Muscle layer of colon (tissue), 2 donors: Measurements from ENCODE around the gene USP32.
"Not testable (repeated sequence)": the region's sequence is repeated elsewhere in the genome, so short reads cannot be mapped to it uniquely, and the experiment has no call there.

ENCODE experiments used
- H3K27ac ChIP-seq: one replicate; pipeline ENCODE4 v1.7.0; 2013; ENCODE audit warnings: low read depth, mild to moderate bottlenecking, low read length, moderate library complexity
- H3K27me3 ChIP-seq, 2 donors: one replicate each; pipeline ENCODE4 v1.7.0; 2013; ENCODE audit warnings: low read length in 2 of 2, mild to moderate bottlenecking in 2 of 2; ENCODE audit not compliant: insufficient read depth in 2 of 2, control insufficient read depth in 1 of 2
- H3K36me3 ChIP-seq: one replicate; pipeline ENCODE4 v1.7.0; 2013; ENCODE audit warnings: mild to moderate bottlenecking, low read length; ENCODE audit not compliant: insufficient read depth
- H3K4me1 ChIP-seq: one replicate; pipeline ENCODE4 v1.7.0; 2013; ENCODE audit warnings: mild to moderate bottlenecking, low read length; ENCODE audit not compliant: insufficient read depth
- H3K4me3 ChIP-seq, 2 donors: one replicate each; pipeline ENCODE4 v1.7.0; 2013; ENCODE audit warnings: low read length in 2 of 2, low read depth in 1 of 2, mild to moderate bottlenecking in 1 of 2, moderate library complexity in 1 of 2
- H3K9ac ChIP-seq: one replicate; pipeline ENCODE4 v1.7.0; 2013; ENCODE audit warnings: low read length
- H3K9me3 ChIP-seq: one replicate; pipeline ENCODE4 v1.7.0; 2013; ENCODE audit warnings: mild to moderate bottlenecking, low read length
- donor health status: abdominal sarcoma.
- donor health status: Adenocarcinoma of cecum.

Gene USP32

DNA sequence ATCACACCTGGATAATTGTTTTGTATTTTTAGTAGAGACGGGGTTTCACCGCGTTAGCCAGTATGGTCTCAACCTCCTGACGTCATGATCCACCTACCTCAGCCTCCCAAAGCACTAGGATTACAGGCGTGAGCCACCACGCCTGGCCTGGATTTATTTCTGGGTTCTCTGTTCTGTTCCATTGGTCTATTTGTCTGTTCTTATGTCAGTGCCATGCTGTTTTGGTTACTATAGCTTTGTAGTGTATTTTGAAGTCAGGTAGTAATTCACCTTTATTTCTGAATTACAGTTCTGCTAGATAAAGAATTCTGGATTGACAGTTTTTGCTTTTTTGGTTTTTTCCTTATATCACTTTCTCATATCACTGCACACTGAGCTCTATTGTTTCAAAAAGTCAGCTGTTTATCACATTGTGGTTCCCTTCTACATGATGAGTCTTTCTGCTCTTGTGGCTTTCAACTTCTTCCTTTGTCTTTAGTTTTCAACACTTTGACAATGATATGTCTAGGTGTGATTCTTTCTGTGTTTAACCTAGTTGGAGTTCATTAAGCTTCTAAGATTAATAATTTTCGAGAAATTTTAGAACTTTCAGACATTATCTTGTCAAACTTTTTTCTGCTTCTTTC, 144.0 kb downstream of the USP32 start:
- Histone ChIP-seq H3K4me1 (no peaks in the 10 kb centered on the region), H3K9ac (no peak overlapping the region), H3K9me3 (no peaks in the 10 kb centered on the region), H3K4me3 (no peak overlapping the region), H3K27ac (no peak overlapping the region), H3K27me3 (no peaks in the 10 kb centered on the region), H3K36me3 (peaks cover 8% of the 10 kb centered on the region)

DNA sequence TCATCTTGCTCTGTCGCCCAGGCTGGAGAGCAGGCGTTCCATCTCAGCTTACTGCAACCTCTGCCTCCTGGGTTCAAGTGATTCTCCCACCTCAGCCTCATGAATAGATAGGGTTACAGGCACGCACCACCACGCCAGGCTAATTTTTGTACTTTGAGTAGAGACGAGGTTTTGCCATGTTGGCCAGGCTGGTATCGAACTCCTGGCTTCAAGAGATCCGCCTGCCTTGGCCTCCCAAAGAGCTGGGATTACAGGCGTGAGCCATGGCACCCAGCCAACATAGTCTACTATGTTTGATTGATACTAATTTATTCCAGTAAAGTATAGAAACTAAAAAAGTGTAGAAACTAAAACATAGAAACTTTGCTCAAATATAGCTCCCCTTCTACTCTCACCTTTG, 147.3 kb downstream of the USP32 start:
- H3K27ac ChIP-seq: no peak overlapping the region

DNA sequence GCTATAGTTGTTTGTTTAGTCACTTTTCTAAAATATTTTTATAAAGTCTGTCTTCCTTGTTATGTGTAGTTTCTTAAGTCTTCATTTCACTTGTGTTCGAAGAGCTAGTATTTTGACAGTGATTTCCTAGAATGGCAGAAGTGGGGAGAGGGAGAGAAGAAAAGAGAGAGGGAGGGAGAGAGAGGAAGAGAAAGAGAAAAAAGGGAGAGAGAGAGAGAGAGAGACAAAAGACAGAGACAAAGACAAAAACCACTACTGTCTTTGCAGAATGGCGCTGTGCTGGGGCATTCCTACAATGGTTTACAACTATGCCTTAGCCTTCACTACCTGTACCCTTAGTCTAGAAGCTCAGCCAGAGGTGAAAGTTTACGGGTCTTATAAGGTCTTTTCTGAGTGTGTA, 151.6 kb downstream of the USP32 start:
- no peaks in the 10 kb centered on the region for H3K9me3 ChIP-seq
- no peak overlapping the region for H3K27ac ChIP-seq
- no peaks in the 10 kb centered on the region for H3K27me3 ChIP-seq
- H3K4me3 ChIP-seq: no peak overlapping the region
- peaks cover 7% of the 10 kb centered on the region for H3K36me3 ChIP-seq
- H3K4me1 ChIP-seq: no peaks in the 10 kb centered on the region
- no peak overlapping the region for H3K9ac ChIP-seq

More for the DNA sequence above, 147.3 kb downstream of the USP32 start:
- Histone ChIP-seq H3K9ac (no peak overlapping the region), H3K4me3 (no peak overlapping the region), H3K36me3 (peaks cover 8% of the 10 kb centered on the region), H3K9me3 (no peaks in the 10 kb centered on the region), H3K27me3 (no peaks in the 10 kb centered on the region), H3K4me1 (no peaks in the 10 kb centered on the region)

DNA sequence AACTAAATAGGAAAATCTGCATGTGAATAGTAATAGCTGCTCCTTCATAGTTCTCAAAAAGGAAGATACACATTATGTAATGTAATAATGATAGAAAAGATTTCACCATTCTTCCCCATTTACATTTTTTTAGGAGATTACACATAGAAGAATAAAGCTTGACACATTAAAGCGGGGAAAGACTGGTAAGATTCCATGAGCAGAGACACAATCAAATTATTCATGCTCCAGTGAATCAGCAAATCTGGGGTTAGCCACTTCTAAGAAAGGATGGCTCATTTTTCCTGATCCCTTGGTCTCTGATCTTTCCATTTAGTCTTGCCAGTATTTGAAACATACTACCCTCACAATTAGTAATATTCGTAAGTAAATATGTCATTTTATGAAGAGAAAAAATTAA, 160.2 kb downstream of the USP32 start:
- H3K27me3 ChIP-seq: no peaks in the 10 kb centered on the region
- no peak overlapping the region for H3K27ac ChIP-seq
- H3K4me1 ChIP-seq: no peaks in the 10 kb centered on the region
- no peak overlapping the region for H3K4me3 ChIP-seq
- H3K36me3 ChIP-seq: peaks cover 10% of the 10 kb centered on the region
- no peaks in the 10 kb centered on the region for H3K9me3 ChIP-seq
- no peak overlapping the region for H3K9ac ChIP-seq

DNA sequence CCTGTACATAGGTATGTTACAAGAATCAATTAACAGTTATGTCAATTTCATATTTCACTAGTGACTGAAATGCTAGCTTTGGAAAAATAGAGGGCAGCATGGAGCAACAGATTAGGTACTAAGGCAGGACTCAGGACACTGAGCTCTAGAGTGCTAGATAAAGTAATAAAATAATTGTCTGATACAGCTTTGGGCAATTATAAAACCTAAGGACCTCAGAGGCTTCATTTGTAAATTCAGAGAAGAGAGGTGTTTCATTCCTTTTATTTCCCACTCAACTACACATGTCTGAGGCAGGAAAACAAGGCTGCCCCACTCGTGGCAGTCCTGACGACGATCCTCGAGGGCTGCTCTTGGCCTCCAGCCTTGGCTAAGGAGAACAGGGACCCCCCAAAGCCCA, 160.7 kb downstream of the USP32 start:
- no peaks in the 10 kb centered on the region for H3K4me1 ChIP-seq
- no peak overlapping the region for H3K9ac ChIP-seq
- peaks cover 10% of the 10 kb centered on the region for H3K36me3 ChIP-seq
- no peaks in the 10 kb centered on the region for H3K27me3 ChIP-seq
- H3K27ac ChIP-seq: no peak overlapping the region
- no peak overlapping the region for H3K4me3 ChIP-seq
- H3K9me3 ChIP-seq: no peaks in the 10 kb centered on the region

DNA sequence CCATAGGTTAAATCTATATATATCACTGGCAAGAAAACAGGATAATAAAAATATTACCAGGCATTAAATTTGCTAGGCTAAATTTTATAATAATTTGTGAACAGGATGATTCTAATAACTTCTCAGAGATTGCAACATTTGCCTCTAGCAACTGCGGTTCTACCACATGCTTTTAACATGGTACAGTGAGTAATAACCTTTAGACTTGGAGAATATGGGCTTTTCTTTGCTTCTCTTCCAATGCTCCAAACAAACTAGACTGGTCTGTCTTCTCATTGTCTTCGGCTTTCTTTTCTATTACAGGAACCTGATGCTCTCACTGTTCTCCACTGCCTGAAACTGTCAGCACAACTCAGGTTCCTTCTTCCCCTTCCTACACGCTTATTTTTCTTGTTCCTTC, 161.6 kb downstream of the USP32 start:
- Histone ChIP-seq H3K27me3 (no peaks in the 10 kb centered on the region), H3K27ac (no peak overlapping the region), H3K9me3 (no peaks in the 10 kb centered on the region), H3K4me1 (no peaks in the 10 kb centered on the region), H3K36me3 (peaks cover 5% of the 10 kb centered on the region), H3K9ac (no peak overlapping the region), H3K4me3 (no peak overlapping the region)

DNA sequence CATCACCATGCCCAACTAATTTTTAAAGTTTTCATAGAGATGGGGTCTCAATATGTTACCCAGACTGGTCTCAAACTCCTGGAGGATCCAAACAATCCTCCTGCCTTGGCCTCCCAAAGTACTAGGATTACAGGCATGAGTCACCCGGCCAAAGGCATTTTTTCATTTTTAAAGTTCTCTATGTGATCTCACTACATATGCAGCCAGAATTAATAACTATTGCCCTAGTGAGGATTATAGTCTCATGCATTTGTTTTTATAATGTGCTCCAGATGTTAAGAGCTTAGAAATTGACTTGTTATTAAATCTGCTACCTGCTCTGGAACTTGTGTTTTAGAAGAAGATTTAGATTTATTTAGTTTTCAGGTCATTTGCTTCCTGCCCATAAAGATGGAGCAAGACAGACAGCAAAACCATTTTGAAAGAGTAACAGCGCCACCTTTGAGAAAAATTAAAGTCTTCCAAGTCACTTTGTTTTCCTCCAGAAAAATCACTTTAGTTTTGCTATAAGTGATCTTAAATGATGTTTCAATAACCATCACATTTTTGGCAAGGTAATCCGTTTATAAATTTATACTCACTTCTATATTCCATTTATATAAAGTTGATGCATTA, 162.6 kb downstream of the USP32 start:
- Histone ChIP-seq H3K27ac (no peak overlapping the region), H3K4me1 (no peaks in the 10 kb centered on the region), H3K36me3 (peaks cover 11% of the 10 kb centered on the region), H3K9me3 (no peaks in the 10 kb centered on the region), H3K27me3 (no peaks in the 10 kb centered on the region), H3K9ac (no peak overlapping the region), H3K4me3 (no peak overlapping the region)

DNA sequence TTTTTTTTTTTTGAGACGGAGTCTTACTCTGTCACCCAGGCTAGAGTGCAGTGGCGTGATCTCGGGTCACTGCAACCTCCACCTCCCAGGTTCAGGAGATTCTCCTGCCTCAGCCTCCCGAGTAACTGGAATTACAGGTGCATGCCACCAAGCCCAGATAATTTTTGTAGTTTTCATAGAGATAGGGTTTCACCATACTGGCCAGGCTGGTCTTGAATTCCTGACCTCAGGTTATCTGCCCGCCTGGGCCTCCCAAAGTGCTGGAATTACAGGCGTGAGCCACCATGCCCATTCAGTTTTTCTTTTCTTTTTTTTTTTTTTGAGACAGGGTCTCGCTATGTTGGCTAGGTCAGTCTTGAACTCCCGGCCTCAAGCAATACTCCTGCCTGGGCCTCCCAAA, 164.7 kb downstream of the USP32 start:
- not testable (repeated sequence) for H3K4me3 ChIP-seq, H3K4me1 ChIP-seq, H3K27me3 ChIP-seq, H3K9ac ChIP-seq, H3K27ac ChIP-seq, H3K9me3 ChIP-seq
- H3K36me3 ChIP-seq: peaks cover 13% of the 10 kb centered on the region

DNA sequence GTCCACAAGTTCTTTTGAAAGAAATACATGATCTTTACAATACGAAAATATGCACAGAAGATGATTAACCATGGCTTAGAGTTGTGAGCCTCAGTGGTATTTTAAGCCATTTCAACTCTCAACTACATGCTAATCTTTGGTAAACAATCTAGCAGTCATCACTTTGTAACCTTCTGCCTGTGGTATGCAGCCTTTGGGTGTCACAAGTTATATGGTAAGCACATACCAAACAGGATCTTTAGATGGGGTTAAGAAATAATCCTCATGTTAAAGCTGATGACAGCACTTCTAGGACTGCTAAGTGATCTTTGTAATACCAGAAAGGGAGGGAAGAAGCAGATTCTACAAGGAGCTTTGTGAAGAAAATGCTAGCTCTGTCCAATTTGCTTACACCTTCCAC, 167.9 kb downstream of the USP32 start:
- no peaks in the 10 kb centered on the region for H3K4me1 ChIP-seq
- no peak overlapping the region for H3K4me3 ChIP-seq
- H3K36me3 ChIP-seq: peaks cover 18% of the 10 kb centered on the region
- no peaks in the 10 kb centered on the region for H3K27me3 ChIP-seq
- no peaks in the 10 kb centered on the region for H3K9me3 ChIP-seq
- H3K9ac ChIP-seq: no peak overlapping the region
- H3K27ac ChIP-seq: no peak overlapping the region

DNA sequence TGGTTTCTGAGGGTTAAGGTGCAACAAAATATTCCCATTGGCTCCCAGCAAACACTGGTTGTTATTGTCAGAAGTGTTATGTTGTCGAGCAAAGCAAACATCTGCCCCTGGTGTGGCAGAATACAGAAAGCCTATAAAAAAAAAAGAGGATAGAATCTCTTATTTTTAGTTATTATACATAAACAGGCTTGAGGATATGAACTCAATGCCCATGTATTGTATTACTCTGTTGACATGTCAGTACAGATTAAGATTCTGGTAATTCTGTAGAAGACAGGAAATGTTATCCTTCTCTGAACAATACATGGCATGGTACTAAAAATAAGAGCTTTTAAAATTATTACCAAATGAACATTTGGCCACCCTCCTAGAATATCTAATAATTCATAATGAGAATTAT, 168.5 kb downstream of the USP32 start:
- Histone ChIP-seq H3K9me3 (no peaks in the 10 kb centered on the region), H3K4me1 (no peaks in the 10 kb centered on the region), H3K27ac (no peak overlapping the region), H3K36me3 (peaks cover 18% of the 10 kb centered on the region), H3K4me3 (no peak overlapping the region), H3K27me3 (no peaks in the 10 kb centered on the region), H3K9ac (no peak overlapping the region)

DNA sequence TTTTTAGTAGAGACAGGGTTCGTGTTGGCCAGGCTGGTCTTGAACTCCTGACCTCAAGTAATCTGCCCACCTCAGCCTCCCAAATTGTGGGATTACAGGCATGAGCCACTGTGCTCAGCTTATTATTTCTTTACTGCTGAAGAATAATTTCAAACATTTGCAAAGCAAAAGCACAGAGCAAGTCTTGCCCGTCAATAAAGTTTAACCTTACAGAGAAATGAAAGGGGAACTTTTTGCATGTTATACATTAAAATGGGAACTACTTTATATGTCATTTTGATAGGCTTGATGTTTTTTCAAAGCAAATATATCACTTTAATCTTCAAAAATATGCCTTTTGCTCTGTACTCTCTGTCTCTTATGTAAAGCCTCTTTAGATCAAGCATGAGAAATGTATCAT, 173.2 kb downstream of the USP32 start:
- H3K27ac ChIP-seq, H3K9me3 ChIP-seq, H3K27me3 ChIP-seq, H3K4me1 ChIP-seq, H3K36me3 ChIP-seq, H3K9ac ChIP-seq, H3K4me3 ChIP-seq: not testable (repeated sequence)

DNA sequence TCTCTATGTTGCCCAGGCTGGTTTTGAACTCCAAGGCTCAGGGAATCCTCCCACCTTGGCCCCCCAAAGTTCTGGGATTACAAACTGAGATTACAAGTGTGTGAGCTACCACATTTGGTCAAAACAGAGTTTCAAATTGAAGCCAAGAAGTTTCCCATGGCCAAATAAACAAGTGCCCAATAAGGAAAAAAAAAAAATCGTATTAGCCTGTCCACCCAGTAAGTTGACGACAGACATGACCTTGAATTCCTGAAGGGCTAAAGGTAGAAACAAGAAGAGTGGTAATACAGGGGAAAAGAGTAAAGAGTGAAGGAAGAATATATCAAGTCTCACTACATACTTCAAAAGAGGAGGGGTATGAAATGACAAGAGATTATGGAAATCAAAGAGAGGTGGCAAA, 176.0 kb downstream of the USP32 start:
- not testable (repeated sequence) for H3K4me3 ChIP-seq, H3K9ac ChIP-seq, H3K27ac ChIP-seq, H3K9me3 ChIP-seq, H3K4me1 ChIP-seq, H3K36me3 ChIP-seq, H3K27me3 ChIP-seq
